ENCODE results near the gene SLC27A3. TPM values are rescaled to one million over a fixed set of nuclear protein-coding genes. Genes with fewer than 3 reads are reported as not detected.
A peak's percentile ranks its signal among the peaks of the same experiment; 100 is the strongest.

The SLC27A3 gene
- total RNA-seq, 1 experiment from 2014 or later: 42.0 TPM

DNA sequence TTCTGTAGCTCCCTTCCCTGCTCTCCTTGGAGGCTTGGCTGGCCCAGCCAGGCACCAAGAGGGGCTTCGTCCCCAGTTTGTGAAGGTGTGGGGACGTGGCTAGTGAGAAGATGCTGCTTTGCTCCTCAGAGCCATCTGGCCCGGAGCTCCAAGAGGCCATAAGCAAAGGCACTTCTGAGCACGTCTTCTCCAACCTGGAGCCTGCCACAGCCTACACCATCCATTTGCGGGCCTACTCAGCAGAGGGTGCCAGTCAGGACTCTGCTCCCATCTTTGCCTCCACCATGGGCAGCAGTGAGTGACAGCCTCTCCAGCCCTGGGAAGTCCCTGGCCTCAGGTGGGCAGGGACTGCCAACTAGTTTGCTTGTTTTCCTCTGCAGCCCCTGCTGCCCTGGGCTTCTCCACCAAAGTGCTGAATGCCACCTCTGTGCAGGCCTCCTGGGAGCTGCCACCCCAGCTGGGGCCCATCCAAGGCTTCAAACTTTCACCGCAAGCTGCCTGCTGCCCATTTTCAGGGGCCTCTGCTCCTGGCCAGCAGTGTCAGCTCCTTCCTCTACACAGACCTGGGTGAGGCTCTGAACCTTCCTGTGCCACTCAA lies 25.9 kb downstream of the SLC27A3 start:
- Histone ChIP-seq H3K79me1 (ENCODE audit: insufficient read depth, low read depth, low read length, poor library complexity, severe bottlenecking) (no peaks in the 10 kb centered on the region), H2AK5ac (ENCODE audit: insufficient read length, low read length) (no peak overlapping the region), H2BK20ac (ENCODE audit: low read depth, low read length, poor library complexity, severe bottlenecking) (no peak overlapping the region), H3K9ac (ENCODE audit: extremely low read depth, insufficient read length, low read length) (no peak overlapping the region), H3K79me2 (ENCODE audit: insufficient read depth, low read length) (no peaks in the 10 kb centered on the region), H3K23me2 (ENCODE audit: insufficient read length, low read depth, low read length, poor library complexity, severe bottlenecking) (no peaks in the 10 kb centered on the region), H3K56ac (ENCODE audit: insufficient read length, low read depth, low read length) (no peak overlapping the region), H2AFZ (ENCODE audit: low read length) (no peak overlapping the region), H4K20me1 (ENCODE audit: control insufficient read depth, insufficient read depth, insufficient read length) (no peaks in the 10 kb centered on the region), H3K23ac (ENCODE audit: insufficient read length, low read depth, low read length) (no peak overlapping the region), H3K4me1 (ENCODE audit: insufficient read depth, low read length) (no peaks in the 10 kb centered on the region), H4K5ac (ENCODE audit: insufficient read length, low read depth, low read length) (no peak overlapping the region), H3K4me2 (ENCODE audit: insufficient read depth, insufficient read length, low read length) (no peak overlapping the region), H3K27ac (ENCODE audit: insufficient read length, low read depth, low read length) (no peak overlapping the region), H4K8ac (replicated peaks; ENCODE audit: insufficient read length, low read depth, low read length) (no peak overlapping the region), H2BK5ac (ENCODE audit: insufficient read length, low read length) (no peak overlapping the region), H2BK15ac (ENCODE audit: low read depth, low read length) (no peak overlapping the region; the same call in 1 of the 2 replicates), H2BK12ac (ENCODE audit: insufficient read length, low read depth, low read length) (no peak overlapping the region), H3K18ac (ENCODE audit: insufficient read length, low read depth, low read length) (no peak overlapping the region), H4K91ac (ENCODE audit: insufficient read length, low read depth, low read length) (no peak overlapping the region), H2BK120ac (ENCODE audit: low read depth, low read length, poor library complexity, severe bottlenecking) (no peak overlapping the region), H3K14ac (ENCODE audit: insufficient read depth, low read length) (no peak overlapping the region), H3T11ph (ENCODE audit: low read length) (no peak overlapping the region), H3K9me3 (ENCODE audit: control insufficient read depth, low read depth, low read length) (no peaks in the 10 kb centered on the region), H3K4ac (ENCODE audit: low read depth, low read length) (no peak overlapping the region), H3K27me3 (ENCODE audit: insufficient read depth, low read length) (no peaks in the 10 kb centered on the region)
- peaks cover 20 to 24% of the 10 kb centered on the region in 2 experiments for H3K4me1 Mint-ChIP-seq
- no peak overlapping the region; a peak in 1 of 5 replicates for H3K4me3 Mint-ChIP-seq
- H3K27me3 Mint-ChIP-seq (ENCODE audit: low read depth): peaks cover 4% of the 10 kb centered on the region
- TF ChIP-seq, protein P1, sequence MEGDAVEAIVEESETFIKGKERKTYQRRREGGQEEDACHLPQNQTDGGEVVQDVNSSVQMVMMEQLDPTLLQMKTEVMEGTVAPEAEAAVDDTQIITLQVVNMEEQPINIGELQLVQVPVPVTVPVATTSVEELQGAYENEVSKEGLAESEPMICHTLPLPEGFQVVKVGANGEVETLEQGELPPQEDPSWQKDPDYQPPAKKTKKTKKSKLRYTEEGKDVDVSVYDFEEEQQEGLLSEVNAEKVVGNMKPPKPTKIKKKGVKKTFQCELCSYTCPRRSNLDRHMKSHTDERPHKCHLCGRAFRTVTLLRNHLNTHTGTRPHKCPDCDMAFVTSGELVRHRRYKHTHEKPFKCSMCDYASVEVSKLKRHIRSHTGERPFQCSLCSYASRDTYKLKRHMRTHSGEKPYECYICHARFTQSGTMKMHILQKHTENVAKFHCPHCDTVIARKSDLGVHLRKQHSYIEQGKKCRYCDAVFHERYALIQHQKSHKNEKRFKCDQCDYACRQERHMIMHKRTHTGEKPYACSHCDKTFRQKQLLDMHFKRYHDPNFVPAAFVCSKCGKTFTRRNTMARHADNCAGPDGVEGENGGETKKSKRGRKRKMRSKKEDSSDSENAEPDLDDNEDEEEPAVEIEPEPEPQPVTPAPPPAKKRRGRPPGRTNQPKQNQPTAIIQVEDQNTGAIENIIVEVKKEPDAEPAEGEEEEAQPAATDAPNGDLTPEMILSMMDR (conservative IDR thresholded peaks at IDR 0.05): no peak
- peak overlapping the region in 1 of 3 experiments; percentile 83; a peak in 2 of 7 replicates for H3K27ac Mint-ChIP-seq
- DNase-seq: no peak
- no peaks in the 10 kb centered on the region for H3K9me3 Mint-ChIP-seq
- no CpG with 5 or more reads among the region's 6 CpGs for WGBS (ENCODE audit: extremely low coverage, insufficient read length, low lambda C conversion rate)
- peaks cover 6 to 10% (median 7%) of the 10 kb centered on the region in 3 experiments; a peak in 6 of 7 replicates for H3K36me3 Mint-ChIP-seq (ENCODE audit: insufficient read depth in 1 of 3, low read depth in 3 of 3)
